HEK293 (cell line): ENCODE measurements around the gene MYH6.

Source experiments
- CTCF ChIA-PET: fragments of 350-600 bp; formaldehyde crosslinking; extraction: SDS; loops from one replicate; lab custom pipeline; 2021; ENCODE audit warnings: antibody characterized with exemption; lab: Yijun Ruan, JAX
- POLR2A ChIA-PET: fragments of 300-600 bp; formaldehyde crosslinking; extraction: SDS; loops from one replicate; lab custom pipeline; 2020; ENCODE audit warnings: antibody characterized with exemption, inconsistent platforms; lab: Yijun Ruan, JAX
- H3K27ac ChIP-seq: fragments of 200-500 bp; sonication (Bioruptor generic); 2 replicates; pipeline ENCODE4 v1.5.1; 2014; ENCODE audit warnings: low read depth, low read length, control low read depth, inconsistent platforms; ENCODE audit errors: extremely low read depth
- H3K36me3 ChIP-seq, 2 experiments: fragments of 200-500 bp in 1 of 2; sonication (Bioruptor generic) in 1 of 2; 1 replicate in 1 of 2; 2 replicates in 1 of 2; pipeline ENCODE4 v1.5.1; 2014 to 2017; ENCODE audit warnings: inconsistent platforms in 2 of 2, low read length in 2 of 2; ENCODE audit not compliant: control insufficient read depth in 2 of 2, insufficient read depth in 1 of 2
- H3K4me1 ChIP-seq: fragments of 200-500 bp; sonication (Bioruptor generic); 2 replicates; pipeline ENCODE4 v1.5.1; 2014; ENCODE audit warnings: mild to moderate bottlenecking, low read length, inconsistent platforms; ENCODE audit not compliant: control insufficient read depth, insufficient read depth
- H3K4me3 ChIP-seq: 2 replicates; pipeline ENCODE4 v1.5.1; 2011; ENCODE audit warnings: low read depth, mild to moderate bottlenecking, control low read depth, low read length, moderate library complexity
- H3K9me3 ChIP-seq: fragments of 200-500 bp; sonication (Bioruptor generic); 2 replicates; pipeline ENCODE4 v1.5.1; 2014; ENCODE audit warnings: low read depth, low read length, inconsistent platforms; ENCODE audit not compliant: control insufficient read depth, insufficient read depth
- HOXA7 ChIP-seq: sonication (generic); formaldehyde crosslinking; IDR thresholded peaks from 2 replicates; pipeline ENCODE4 v1.8.1; 2022; ENCODE audit warnings: missing genetic modification reagents, borderline replicate concordance
- HOXC10 ChIP-seq: sonication (generic); formaldehyde crosslinking; IDR thresholded peaks from 2 replicates; pipeline ENCODE4 v1.8.1; 2023; ENCODE audit warnings: mild to moderate bottlenecking, missing genetic modification reagents
- ZFP41 ChIP-seq: fragments of 450-650 bp; formaldehyde crosslinking; IDR thresholded peaks from 2 replicates; pipeline ENCODE4 v1.5.1; 2016; ENCODE audit warnings: missing biosample characterization, missing genetic modification characterization, borderline replicate concordance
- ZNF174 ChIP-seq: fragments of 450-650 bp; formaldehyde crosslinking; IDR thresholded peaks from 2 replicates; pipeline ENCODE4 v1.5.0; 2017; ENCODE audit warnings: missing biosample characterization, mild to moderate bottlenecking, missing genetic modification characterization
- ZNF2 ChIP-seq: fragments of 450-650 bp; formaldehyde crosslinking; IDR thresholded peaks from 2 replicates; pipeline ENCODE4 v1.5.1; 2016; ENCODE audit warnings: missing biosample characterization, missing genetic modification characterization
- ZNF221 ChIP-seq: fragments of 450-650 bp; formaldehyde crosslinking; IDR thresholded peaks from 2 replicates; pipeline ENCODE4 v1.5.1; 2017; ENCODE audit warnings: missing biosample characterization, missing genetic modification characterization, borderline replicate concordance
- ZNF302 ChIP-seq: fragments of 450-650 bp; formaldehyde crosslinking; IDR thresholded peaks from 2 replicates; pipeline ENCODE4 v1.5.1; 2016; ENCODE audit warnings: missing biosample characterization, missing genetic modification characterization, low read depth
- ZNF416 ChIP-seq: fragments of 450-650 bp; formaldehyde crosslinking; IDR thresholded peaks from 2 replicates; pipeline ENCODE4 v1.5.1; 2016; ENCODE audit warnings: missing biosample characterization, missing genetic modification characterization
- ZNF521 ChIP-seq: fragments of 450-650 bp; formaldehyde crosslinking; IDR thresholded peaks from 2 replicates; pipeline ENCODE4 v1.5.1; 2017; ENCODE audit warnings: missing biosample characterization, mild to moderate bottlenecking, missing genetic modification characterization
- ZNF549 ChIP-seq: fragments of 450-650 bp; IDR thresholded peaks from 2 replicates; pipeline ENCODE4 v1.5.1; 2018; ENCODE audit warnings: missing biosample characterization, missing genetic modification characterization, mild to moderate bottlenecking, inconsistent platforms, moderate library complexity
- ZNF654 ChIP-seq: fragments of 450-650 bp; formaldehyde crosslinking; IDR thresholded peaks from 2 replicates; pipeline ENCODE4 v1.5.1; 2016; ENCODE audit warnings: low read depth, missing biosample characterization, missing genetic modification characterization
- ZSCAN16 ChIP-seq: fragments of 450-650 bp; formaldehyde crosslinking; IDR thresholded peaks from 2 replicates; pipeline ENCODE4 v1.5.1; 2016; ENCODE audit warnings: missing biosample characterization, missing genetic modification characterization
- TF ChIP-seq, protein P1 (sequence below): fragments of 450-650 bp; formaldehyde crosslinking; IDR thresholded peaks from 2 replicates; pipeline ENCODE4 v1.5.1; 2016; ENCODE audit warnings: missing biosample characterization, missing genetic modification characterization
- TF ChIP-seq, protein P2 (sequence below): fragments of 450-650 bp; formaldehyde crosslinking; conservative IDR thresholded peaks from 2 replicates; pipeline ENCODE4 v1.5.1; 2016; ENCODE audit warnings: low read depth, missing biosample characterization, missing genetic modification characterization
- TF ChIP-seq, protein P3 (sequence below): fragments of 450-650 bp; formaldehyde crosslinking; IDR thresholded peaks from 2 replicates; pipeline ENCODE4 v1.5.1; 2016; ENCODE audit warnings: missing biosample characterization, missing genetic modification characterization, borderline replicate concordance

Gene MYH6

DNA sequence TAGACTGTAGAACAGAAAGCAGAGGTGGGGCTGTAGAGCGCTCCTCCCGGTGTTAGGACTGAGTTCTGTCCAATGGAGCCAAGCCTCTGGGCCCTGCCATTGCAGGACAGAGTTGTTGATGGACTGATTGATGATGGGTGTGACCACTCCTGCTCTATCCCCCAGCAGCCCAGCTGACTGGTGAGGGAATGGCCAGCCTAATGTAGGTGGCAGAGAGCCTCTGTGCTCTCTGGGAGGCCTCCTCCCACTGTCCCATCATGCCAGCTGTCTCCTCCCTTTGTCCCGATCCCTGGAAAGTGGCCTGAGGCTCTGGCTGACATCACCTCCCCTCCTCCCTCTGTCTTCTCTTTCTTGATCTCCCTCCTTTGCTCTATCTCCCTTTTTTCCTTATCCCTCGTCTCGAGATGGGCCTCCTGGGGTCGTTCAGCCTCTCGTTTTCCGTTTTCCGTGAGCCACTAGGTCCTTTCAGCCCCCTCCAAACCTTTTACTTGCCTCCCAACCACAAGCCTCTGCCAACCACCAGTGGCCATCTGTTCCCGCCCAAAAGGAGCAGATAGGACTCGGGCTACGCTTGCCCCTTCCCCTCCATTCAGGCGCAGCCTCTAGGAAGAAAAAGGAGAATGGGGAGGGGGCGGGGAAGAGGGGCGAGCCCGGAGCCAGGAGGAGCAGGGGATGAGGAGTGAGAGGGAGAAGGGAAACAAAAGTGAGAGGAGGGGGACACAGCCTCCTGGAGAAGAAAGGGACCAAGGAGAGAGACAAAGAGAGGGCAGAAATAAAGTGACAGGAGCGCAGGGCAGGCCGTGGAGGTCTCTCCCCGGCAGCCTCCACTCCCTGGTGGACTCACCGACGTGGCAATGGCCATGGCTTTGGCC is 43.7 kb downstream of the MYH6 start (continued):
- TF ChIP-seq ZNF221 (tag by site-specific recombination) (no peak), ZNF2 (tag by site-specific recombination) (no peak), ZNF549 (no peak), ZNF416 (tag by site-specific recombination) (no peak), HOXA7 (CRISPR knock-in tag) (no peak), ZSCAN16 (tag by site-specific recombination) (no peak), ZNF302 (tag by site-specific recombination) (no peak), ZNF521 (no peak)
- TF ChIP-seq, protein P1, sequence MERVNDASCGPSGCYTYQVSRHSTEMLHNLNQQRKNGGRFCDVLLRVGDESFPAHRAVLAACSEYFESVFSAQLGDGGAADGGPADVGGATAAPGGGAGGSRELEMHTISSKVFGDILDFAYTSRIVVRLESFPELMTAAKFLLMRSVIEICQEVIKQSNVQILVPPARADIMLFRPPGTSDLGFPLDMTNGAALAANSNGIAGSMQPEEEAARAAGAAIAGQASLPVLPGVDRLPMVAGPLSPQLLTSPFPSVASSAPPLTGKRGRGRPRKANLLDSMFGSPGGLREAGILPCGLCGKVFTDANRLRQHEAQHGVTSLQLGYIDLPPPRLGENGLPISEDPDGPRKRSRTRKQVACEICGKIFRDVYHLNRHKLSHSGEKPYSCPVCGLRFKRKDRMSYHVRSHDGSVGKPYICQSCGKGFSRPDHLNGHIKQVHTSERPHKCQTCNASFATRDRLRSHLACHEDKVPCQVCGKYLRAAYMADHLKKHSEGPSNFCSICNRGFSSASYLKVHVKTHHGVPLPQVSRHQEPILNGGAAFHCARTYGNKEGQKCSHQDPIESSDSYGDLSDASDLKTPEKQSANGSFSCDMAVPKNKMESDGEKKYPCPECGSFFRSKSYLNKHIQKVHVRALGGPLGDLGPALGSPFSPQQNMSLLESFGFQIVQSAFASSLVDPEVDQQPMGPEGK (tag by site-specific recombination), result no peak
- TF ChIP-seq, protein P2, sequence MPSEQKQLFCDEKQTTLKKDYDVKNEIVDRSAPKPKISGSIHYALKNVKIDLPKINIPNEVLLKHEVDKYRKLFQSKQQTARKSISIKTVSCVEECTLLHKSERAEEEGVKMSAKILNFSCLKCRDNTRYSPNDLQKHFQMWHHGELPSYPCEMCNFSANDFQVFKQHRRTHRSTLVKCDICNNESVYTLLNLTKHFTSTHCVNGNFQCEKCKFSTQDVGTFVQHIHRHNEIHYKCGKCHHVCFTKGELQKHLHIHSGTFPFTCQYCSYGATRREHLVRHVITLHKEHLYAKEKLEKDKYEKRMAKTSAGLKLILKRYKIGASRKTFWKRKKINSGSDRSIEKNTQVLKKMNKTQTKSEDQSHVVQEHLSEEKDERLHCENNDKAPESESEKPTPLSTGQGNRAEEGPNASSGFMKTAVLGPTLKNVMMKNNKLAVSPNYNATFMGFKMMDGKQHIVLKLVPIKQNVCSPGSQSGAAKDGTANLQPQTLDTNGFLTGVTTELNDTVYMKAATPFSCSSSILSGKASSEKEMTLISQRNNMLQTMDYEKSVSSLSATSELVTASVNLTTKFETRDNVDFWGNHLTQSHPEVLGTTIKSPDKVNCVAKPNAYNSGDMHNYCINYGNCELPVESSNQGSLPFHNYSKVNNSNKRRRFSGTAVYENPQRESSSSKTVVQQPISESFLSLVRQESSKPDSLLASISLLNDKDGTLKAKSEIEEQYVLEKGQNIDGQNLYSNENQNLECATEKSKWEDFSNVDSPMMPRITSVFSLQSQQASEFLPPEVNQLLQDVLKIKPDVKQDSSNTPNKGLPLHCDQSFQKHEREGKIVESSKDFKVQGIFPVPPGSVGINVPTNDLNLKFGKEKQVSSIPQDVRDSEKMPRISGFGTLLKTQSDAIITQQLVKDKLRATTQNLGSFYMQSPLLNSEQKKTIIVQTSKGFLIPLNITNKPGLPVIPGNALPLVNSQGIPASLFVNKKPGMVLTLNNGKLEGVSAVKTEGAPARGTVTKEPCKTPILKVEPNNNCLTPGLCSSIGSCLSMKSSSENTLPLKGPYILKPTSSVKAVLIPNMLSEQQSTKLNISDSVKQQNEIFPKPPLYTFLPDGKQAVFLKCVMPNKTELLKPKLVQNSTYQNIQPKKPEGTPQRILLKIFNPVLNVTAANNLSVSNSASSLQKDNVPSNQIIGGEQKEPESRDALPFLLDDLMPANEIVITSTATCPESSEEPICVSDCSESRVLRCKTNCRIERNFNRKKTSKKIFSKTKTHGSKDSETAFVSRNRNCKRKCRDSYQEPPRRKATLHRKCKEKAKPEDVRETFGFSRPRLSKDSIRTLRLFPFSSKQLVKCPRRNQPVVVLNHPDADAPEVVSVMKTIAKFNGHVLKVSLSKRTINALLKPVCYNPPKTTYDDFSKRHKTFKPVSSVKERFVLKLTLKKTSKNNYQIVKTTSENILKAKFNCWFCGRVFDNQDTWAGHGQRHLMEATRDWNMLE, result no peak

DNA sequence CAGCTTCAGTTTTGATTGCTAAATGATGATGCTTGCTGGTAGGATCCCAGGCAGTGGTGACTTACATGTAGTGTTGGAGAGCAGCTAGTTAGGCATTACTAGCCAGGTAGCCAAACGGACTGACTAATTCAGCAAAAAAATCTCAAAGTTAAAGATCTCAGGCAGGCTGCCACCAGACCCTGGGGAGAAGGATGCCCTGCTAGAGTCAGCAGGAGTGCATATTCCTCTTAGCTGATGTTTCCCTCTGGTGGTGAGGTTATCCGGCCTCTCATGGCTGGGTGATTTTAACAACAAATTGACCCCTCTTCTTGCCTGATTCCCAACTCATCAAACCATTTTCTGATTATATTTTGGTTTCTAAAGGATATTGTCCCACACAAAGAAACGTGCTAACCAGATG is 45.9 kb downstream of the MYH6 start:
- CTCF ChIA-PET, result interaction anchor here (0.6 to 2.2 kb wide), 6 partner anchors 9 to 225 kb away, joined by 3 to 10 read pairs (median 4); partner anchors contain the start of gene SLC22A17
- H3K36me3 ChIP-seq, result no peaks in the 10 kb centered on the region
- POLR2A ChIA-PET, result no interaction called here

DNA sequence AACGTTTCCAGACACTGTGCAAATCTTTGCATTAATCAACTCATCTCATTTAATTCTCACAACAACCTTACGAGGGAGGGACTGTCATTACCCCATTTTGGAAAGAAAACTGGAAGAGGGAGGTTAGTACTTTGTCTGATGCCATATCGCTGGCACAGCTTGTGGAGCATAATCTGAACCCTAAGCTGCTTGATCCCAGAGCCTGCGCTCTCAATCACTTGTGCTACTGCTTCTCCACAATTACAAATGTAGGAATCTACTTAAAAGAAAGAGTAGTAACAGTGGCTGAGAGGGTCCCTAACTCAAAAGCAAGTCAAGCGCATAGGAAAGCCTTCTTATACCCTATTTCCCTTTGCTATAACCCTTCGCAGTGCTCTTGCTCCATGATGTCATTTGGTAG is 46.3 kb downstream of the MYH6 start:
- TF ChIP-seq ZNF174 (no peak), HOXC10 (CRISPR knock-in tag) (no peak)
- TF ChIP-seq, protein P3, sequence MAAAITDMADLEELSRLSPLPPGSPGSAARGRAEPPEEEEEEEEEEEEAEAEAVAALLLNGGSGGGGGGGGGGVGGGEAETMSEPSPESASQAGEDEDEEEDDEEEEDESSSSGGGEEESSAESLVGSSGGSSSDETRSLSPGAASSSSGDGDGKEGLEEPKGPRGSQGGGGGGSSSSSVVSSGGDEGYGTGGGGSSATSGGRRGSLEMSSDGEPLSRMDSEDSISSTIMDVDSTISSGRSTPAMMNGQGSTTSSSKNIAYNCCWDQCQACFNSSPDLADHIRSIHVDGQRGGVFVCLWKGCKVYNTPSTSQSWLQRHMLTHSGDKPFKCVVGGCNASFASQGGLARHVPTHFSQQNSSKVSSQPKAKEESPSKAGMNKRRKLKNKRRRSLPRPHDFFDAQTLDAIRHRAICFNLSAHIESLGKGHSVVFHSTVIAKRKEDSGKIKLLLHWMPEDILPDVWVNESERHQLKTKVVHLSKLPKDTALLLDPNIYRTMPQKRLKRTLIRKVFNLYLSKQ, result no peak
- H3K4me1 ChIP-seq, result no peaks in the 10 kb centered on the region
- POLR2A ChIA-PET, result no interaction called here
- no peak overlapping the region for H3K4me3 ChIP-seq
- CTCF ChIA-PET, result interaction anchor here (0.6 to 2.2 kb wide), 7 partner anchors 9 to 224 kb away, joined by 3 to 10 read pairs (median 5); partner anchors contain the start of gene SLC22A17
- H3K9me3 ChIP-seq, result no peaks in the 10 kb centered on the region
- H3K27ac ChIP-seq, result no peak overlapping the region
- H3K36me3 ChIP-seq, result no peaks in the 10 kb centered on the region

More for the DNA sequence above, 45.9 kb downstream of the MYH6 start:
- no peak overlapping the region for H3K4me3 ChIP-seq
- H3K9me3 ChIP-seq, result no peaks in the 10 kb centered on the region
- no peaks in the 10 kb centered on the region for H3K4me1 ChIP-seq
- H3K27ac ChIP-seq, result no peak overlapping the region
- TF ChIP-seq ZNF654 (tag by site-specific recombination) (peak; percentile 8; the same call in 1 of the 2 replicates), ZFP41 (tag by site-specific recombination) (no peak)
- TF ChIP-seq, all 188 proteins: peak for 1
